Activated naive CD4-positive, alpha-beta T cell treated with anti-CD3 and anti-CD28 coated beads, Interleukin-2, amount 50 U/mL, for 72 hours (primary cell): ENCODE data around the gene MAP3K7. TPM values are rescaled to one million over a fixed set of nuclear protein-coding genes. Genes with fewer than 3 reads are reported as not detected.

Source experiments
- ATAC-seq, 2 donors: fragments of 150-1000 bp; cut with Tn5 transposase; 2 replicates each; pipeline ENCODE4 v1.10.0; 2021; ENCODE audit warnings: mild to moderate bottlenecking in 2 of 2, moderate library complexity in 2 of 2
- DNase-seq, 2 donors: peaks; one replicate each; pipeline ENCODE4 v3.0.0; 2021 to 2022; ENCODE audit warnings: low spot score in 2 of 2
- H3K27ac Mint-ChIP-seq, 2 donors: one replicate each; pipeline ENCODE4 v1.8.0; 2022; ENCODE audit warnings: mild to moderate bottlenecking in 2 of 2, mixed read lengths in 2 of 2
- H3K36me3 Mint-ChIP-seq, 2 donors: one replicate each; pipeline ENCODE4 v1.8.0; 2022; ENCODE audit warnings: mixed read lengths in 2 of 2
- H3K9me3 Mint-ChIP-seq, 2 donors: one replicate each; pipeline ENCODE4 v1.8.0; 2022; ENCODE audit warnings: mixed read lengths in 2 of 2
- total RNA-seq, 2 donors: library from RNA; stranded (reverse); gene quantifications; one replicate each; pipeline ENCODE4 v1.2.3, GENCODE V29; 2022

MAP3K7 gene
- total RNA-seq, 2 donors from 2014 or later = 34.5 to 36.4 TPM

GRCh38 chr6:90502866-90503407 lies 83.9 kb downstream of the MAP3K7 start:
- DNase-seq = no peak
- Mint-ChIP-seq H3K27ac (no peak overlapping the region), H3K36me3 (peaks cover 0 to under 1% of the 10 kb centered on the region in 2 donors), H3K9me3 (peaks cover 0 to under 1% of the 10 kb centered on the region in 2 donors)
- ATAC-seq = peak; percentile 75 to 76

DNA sequence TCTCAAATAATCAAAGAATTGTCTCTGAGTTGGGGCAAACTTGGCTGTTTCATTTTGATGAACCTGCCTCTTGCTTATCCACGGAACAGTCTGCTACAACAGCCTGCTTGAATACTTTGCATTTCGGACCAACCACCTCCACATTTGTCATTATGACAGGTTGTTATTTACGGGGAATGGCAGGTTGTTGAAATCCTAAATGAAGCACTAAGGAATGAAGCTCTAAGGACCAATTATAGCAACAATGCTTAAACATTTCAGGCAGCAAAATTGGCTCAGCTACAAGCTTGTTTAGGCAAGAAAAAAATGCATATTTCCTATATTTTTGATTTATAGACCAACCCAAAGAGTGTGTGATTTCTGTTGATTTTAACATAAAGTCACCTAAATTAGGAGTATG lies 84.5 kb downstream of the MAP3K7 start:
- no peak overlapping the region for H3K27ac Mint-ChIP-seq
- ATAC-seq (no peak), DNase-seq (no peak)
- H3K9me3 Mint-ChIP-seq = no peaks in the 10 kb centered on the region
- no peaks in the 10 kb centered on the region for H3K36me3 Mint-ChIP-seq

GRCh38 chr6:90500458-90500857 lies 86.4 kb downstream of the MAP3K7 start:
- no peak for ATAC-seq
- no peak overlapping the region for H3K27ac Mint-ChIP-seq
- no peaks in the 10 kb centered on the region for H3K9me3 Mint-ChIP-seq

DNA sequence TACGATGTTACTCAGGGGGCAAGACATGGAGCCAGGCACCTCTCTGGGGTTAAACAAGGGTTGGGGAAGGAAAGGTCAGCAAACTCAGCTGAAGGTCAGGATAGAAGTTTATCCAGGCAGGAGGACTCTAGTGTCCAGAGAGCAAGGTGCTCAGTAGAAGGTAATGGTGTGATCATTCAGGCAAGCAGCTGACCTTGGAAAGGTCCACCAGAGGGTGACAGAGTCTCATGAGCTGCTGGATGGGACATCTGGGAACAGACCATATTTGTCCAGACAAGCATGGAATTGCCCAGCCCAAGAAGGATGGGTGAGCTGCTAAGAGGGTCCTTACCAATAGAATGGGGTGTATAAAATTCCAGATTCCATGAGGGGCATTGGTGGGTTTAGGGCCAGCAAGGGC lies 89.5 kb downstream of the MAP3K7 start:
- H3K27ac Mint-ChIP-seq = no peak overlapping the region
- no peaks in the 10 kb centered on the region for H3K36me3 Mint-ChIP-seq
- no peak for DNase-seq
- no peaks in the 10 kb centered on the region for H3K9me3 Mint-ChIP-seq
- no peak for ATAC-seq

More at GRCh38 chr6:90500458-90500857, 86.4 kb downstream of the MAP3K7 start:
- no peaks in the 10 kb centered on the region for H3K36me3 Mint-ChIP-seq
- no peak for DNase-seq

DNA sequence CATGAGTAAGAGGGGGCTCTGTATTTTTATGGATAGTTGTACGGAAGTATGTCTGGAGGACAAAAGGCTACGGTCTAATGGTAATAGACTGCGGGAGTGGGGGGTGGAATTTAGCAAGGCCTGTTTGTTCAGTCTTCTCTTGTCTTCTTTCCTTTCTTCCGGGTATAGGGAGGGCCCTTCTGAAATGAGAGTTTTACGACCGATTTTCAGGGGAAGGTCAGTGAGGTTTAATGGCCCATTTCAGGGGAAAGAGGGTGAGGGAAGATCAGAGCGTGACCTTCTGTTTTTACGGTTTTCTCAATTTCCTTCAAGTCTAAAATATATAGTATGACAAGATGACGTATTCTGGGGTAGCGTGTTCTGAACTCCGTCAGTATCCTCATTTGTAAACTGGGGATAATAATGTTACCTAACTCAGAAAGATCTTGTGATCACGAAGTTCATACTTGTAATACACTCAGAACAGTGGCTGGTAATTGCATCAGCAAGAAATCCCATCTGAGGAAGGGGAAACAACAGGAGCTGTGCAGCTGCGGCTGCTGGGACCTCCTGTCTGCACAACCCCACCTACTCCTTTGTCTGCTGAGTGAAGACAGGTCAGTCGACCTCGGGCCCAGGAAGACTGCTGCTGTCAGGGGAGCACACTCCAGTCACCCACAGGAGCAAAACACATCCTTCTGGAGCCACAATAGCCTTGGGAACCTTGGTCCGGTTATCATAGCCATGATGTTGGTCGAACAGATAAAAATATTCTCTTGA lies 90.4 kb downstream of the MAP3K7 start:
- ATAC-seq = no peak
- Mint-ChIP-seq H3K36me3 (no peaks in the 10 kb centered on the region), H3K9me3 (no peaks in the 10 kb centered on the region), H3K27ac (no peak overlapping the region)
- no peak for DNase-seq

- H3K36me3 Mint-ChIP-seq = no peaks in the 10 kb centered on the region
Measured at GRCh38 chr6:90495216-90495817, 91.6 kb downstream of the MAP3K7 start.

GRCh38 chr6:90494067-90494780 lies 92.6 kb downstream of the MAP3K7 start:
- no peak for ATAC-seq
- no peak for DNase-seq
- H3K27ac Mint-ChIP-seq = no peak overlapping the region
- H3K9me3 Mint-ChIP-seq = no peaks in the 10 kb centered on the region
- no peaks in the 10 kb centered on the region for H3K36me3 Mint-ChIP-seq

More at GRCh38 chr6:90495216-90495817, 91.6 kb downstream of the MAP3K7 start:
- H3K27ac Mint-ChIP-seq = no peak overlapping the region
- no peak for DNase-seq
- no peaks in the 10 kb centered on the region for H3K9me3 Mint-ChIP-seq
- ATAC-seq = no peak

DNA sequence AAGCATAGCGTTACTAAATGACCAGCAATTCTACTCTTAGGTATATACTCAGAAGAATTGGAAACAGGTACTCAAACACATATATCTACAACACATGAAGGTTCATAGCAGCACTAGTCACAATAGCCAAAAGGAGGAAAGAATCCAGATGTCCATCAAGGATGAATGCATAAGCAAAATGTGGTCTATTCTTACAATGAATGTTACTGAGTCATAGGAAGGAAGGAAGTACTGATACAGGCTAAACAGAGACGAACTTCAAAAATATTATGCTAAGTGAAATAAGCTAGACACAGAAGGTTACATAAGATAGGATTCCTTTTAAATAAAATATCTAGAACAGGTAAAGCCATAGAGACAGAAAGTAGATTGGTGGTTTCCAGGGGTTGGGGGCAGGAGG lies 93.5 kb downstream of the MAP3K7 start:
- DNase-seq = no peak
- ATAC-seq = peak; percentile 29 to 47
- no peak overlapping the region for H3K27ac Mint-ChIP-seq
- H3K9me3 Mint-ChIP-seq = no peaks in the 10 kb centered on the region
- H3K36me3 Mint-ChIP-seq = no peaks in the 10 kb centered on the region

GRCh38 chr6:90492798-90493197 lies 94.1 kb downstream of the MAP3K7 start:
- no peak for ATAC-seq
- no peaks in the 10 kb centered on the region for H3K36me3 Mint-ChIP-seq
- DNase-seq = no peak
- H3K27ac Mint-ChIP-seq = no peak overlapping the region
- no peaks in the 10 kb centered on the region for H3K9me3 Mint-ChIP-seq

DNA sequence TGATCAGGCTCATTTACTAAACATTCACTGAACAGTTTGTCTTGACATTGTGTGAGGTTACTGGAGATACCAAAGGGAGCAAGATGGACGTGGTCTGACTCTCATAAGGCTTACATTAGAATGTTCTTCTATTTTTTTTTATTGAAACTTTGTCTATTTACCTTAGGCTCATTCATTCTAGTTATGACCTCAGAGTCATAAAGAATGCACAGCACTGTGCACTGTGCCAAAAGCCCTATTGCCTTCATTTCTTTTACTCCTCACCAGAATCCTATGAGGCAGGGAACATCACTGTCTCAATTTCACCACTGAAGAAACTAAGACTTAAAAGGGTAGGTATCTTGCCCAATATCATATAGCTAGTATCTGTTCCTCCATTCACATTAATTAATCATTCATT lies 94.5 kb downstream of the MAP3K7 start:
- no peaks in the 10 kb centered on the region for H3K9me3 Mint-ChIP-seq
- DNase-seq (no peak), ATAC-seq (no peak)
- no peaks in the 10 kb centered on the region for H3K36me3 Mint-ChIP-seq
- no peak overlapping the region for H3K27ac Mint-ChIP-seq

GRCh38 chr6:90490030-90490716 lies 96.7 kb downstream of the MAP3K7 start:
- no peak for DNase-seq

DNA sequence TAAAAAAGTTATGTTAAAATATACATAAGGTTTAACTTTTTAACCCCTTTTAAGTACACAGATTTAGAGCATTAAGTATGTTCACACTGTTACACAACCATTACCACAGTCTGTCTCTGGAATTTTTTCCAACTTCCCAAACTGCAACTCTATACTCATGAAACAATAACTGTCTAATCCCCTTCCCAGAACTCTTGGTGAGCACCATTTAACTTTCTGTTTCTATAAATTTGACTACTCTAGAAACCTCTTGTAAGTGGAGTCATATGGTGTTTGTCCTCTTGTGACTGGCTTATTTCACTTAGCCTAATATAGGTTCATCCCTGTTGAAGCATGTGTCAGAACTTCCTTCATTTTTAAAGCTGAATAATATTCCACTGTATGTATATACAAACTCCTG lies 98.1 kb downstream of the MAP3K7 start:
- no peak for DNase-seq
- Mint-ChIP-seq H3K36me3 (peaks cover 0 to 14% of the 10 kb centered on the region in 2 donors), H3K27ac (no peak overlapping the region), H3K9me3 (peaks cover 0 to 12% of the 10 kb centered on the region in 2 donors)
- no peak for ATAC-seq

More at GRCh38 chr6:90490030-90490716, 96.7 kb downstream of the MAP3K7 start:
- H3K9me3 Mint-ChIP-seq = peaks cover 0 to 12% of the 10 kb centered on the region in 2 donors
- H3K36me3 Mint-ChIP-seq = peaks cover 0 to 14% of the 10 kb centered on the region in 2 donors
- no peak for ATAC-seq
- H3K27ac Mint-ChIP-seq = no peak overlapping the region

DNA sequence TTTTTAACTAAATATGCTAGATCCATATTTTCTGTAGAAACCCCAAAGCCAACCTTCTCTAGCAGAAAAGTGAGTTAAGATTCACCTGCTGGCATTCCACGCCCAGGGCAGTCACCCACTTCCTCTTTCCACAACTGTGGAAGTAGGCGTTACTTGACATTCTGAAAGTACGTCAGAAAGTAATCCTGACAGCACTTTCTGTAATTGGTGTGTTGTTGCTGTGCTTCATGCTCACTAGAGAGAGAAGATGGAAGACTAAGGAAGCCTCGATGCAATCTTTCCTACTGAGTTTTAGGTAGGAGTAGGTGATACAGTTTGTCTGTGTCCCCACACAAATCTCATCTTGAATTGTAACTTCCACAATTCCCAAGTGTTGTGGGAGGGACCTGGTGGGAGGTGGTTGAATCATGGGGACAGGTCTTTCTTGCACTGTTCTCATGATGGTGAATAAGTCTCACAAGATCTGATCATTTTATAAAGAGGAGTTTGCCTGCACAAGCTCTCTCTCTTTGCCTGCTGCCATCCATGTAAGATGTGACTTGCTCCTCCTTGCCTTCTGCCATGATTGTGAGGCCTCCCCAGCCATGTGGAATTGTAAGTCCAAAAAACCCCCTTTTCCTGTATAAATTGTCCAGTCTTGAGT lies 101.1 kb downstream of the MAP3K7 start:
- H3K36me3 Mint-ChIP-seq = peaks cover 0 to 30% of the 10 kb centered on the region in 2 donors
- peaks cover 0 to 26% of the 10 kb centered on the region in 2 donors for H3K9me3 Mint-ChIP-seq
- H3K27ac Mint-ChIP-seq = no peak overlapping the region
- DNase-seq (no peak), ATAC-seq (peak in 1 of 2 donors; percentile 39)

- ATAC-seq (no peak), DNase-seq (no peak)
- Mint-ChIP-seq H3K9me3 (peaks cover 0 to 26% of the 10 kb centered on the region in 2 donors), H3K27ac (no peak overlapping the region), H3K36me3 (peaks cover 0 to 30% of the 10 kb centered on the region in 2 donors)
Measured at GRCh38 chr6:90484903-90485302, 102.0 kb downstream of the MAP3K7 start.

DNA sequence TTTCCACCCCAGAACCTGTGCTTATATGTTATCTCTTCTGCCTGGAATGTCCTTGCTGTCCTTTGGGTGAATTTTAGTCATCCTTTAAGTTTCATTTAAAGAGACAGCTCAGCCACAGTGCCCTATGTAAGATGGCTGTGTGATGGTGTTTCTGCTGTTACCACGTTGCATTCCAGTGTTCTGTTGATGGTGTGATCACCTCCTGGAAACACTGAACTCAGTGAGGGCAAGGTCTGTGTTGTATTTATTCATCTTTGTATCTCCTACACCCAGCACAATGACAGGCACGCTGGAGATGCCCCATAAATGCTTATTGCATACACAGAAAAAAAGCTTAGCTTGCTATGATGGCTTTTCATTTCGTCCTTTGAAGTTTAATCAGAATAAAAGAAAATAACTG lies 102.5 kb downstream of the MAP3K7 start:
- no peak overlapping the region for H3K27ac Mint-ChIP-seq
- ATAC-seq (no peak), DNase-seq (no peak)
- H3K36me3 Mint-ChIP-seq = peaks cover 0 to 30% of the 10 kb centered on the region in 2 donors
- peaks cover 0 to 26% of the 10 kb centered on the region in 2 donors for H3K9me3 Mint-ChIP-seq

DNA sequence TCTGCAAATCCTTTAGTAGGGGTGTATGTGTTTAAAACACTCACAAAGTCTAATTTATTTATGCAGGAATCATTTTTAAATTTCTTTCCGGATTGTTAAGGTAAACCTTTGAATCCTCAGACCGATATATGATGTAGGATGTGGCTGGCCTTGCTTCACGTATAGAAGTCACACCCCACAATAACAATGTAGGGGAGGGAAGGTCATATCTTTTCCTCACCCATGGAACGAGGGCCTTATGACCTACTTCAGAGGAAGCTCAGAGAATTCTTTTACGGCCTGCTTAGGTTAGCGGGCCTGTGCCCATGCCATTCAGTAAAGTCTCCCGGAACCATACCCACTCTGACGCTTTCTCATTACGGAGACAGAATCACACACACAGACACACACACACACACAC lies 102.9 kb downstream of the MAP3K7 start:
- peaks cover 0 to 26% of the 10 kb centered on the region in 2 donors for H3K9me3 Mint-ChIP-seq
- ATAC-seq (no peak), DNase-seq (no peak)
- peaks cover 0 to 30% of the 10 kb centered on the region in 2 donors for H3K36me3 Mint-ChIP-seq
- no peak overlapping the region for H3K27ac Mint-ChIP-seq
